Esophagus (tissue), 2 donors: ENCODE data around the gene KRTAP9-8. TPM values are rescaled to one million over a fixed set of nuclear protein-coding genes. Genes with fewer than 3 reads are reported as not detected.
"Not testable (repeated sequence)": the region's sequence is repeated elsewhere in the genome, so short reads cannot be mapped to it uniquely, and the experiment has no call there.

ENCODE experiments used
- H3K27ac ChIP-seq, 2 donors: one replicate each; pipeline ENCODE4 v1.5.1; 2013; ENCODE audit warnings: low read depth in 2 of 2, mild to moderate bottlenecking in 2 of 2, inconsistent platforms in 1 of 2, low read length in 1 of 2, moderate library complexity in 1 of 2
- H3K27me3 ChIP-seq, 2 donors: one replicate each; pipeline ENCODE4 v1.6.1; 2013; ENCODE audit warnings: low read length in 2 of 2, control low read depth in 1 of 2, mild to moderate bottlenecking in 1 of 2; ENCODE audit not compliant: insufficient read depth in 2 of 2, control insufficient read depth in 1 of 2
- H3K36me3 ChIP-seq, 2 donors: one replicate each; pipeline ENCODE4 v1.6.1; 2013; ENCODE audit warnings: low read length in 1 of 2; ENCODE audit not compliant: control insufficient read depth in 2 of 2, insufficient read depth in 2 of 2
- H3K4me1 ChIP-seq, 2 donors: one replicate each; pipeline ENCODE4 v1.6.1; 2013; ENCODE audit warnings: low read length in 1 of 2; ENCODE audit not compliant: control insufficient read depth in 2 of 2, insufficient read depth in 2 of 2
- H3K4me3 ChIP-seq, 2 donors: one replicate each; pipeline ENCODE4 v1.5.1; 2013; ENCODE audit warnings: low read length in 2 of 2, mild to moderate bottlenecking in 2 of 2, low read depth in 1 of 2, moderate library complexity in 1 of 2
- H3K9me3 ChIP-seq, 2 donors: one replicate each; pipeline ENCODE4 v1.6.1; 2013; ENCODE audit warnings: mild to moderate bottlenecking in 2 of 2, low read depth in 1 of 2, low read length in 1 of 2, moderate library complexity in 1 of 2; ENCODE audit not compliant: control insufficient read depth in 2 of 2, insufficient read depth in 1 of 2
- WGBS, 2 donors: extraction: QIAGEN DNeasy Blood & Tissue Kit; methylation state at CpG; one replicate each; pipeline ENCODE4 v1.1.7; 2013; 5-methylcytosine and 5-hydroxymethylcytosine counted together
- polyA plus RNA-seq, 2 donors: library from polyadenylated mRNA; stranded (reverse); fragments of 200-250 nt; gene quantifications; one replicate each; pipeline ENCODE4 v1.2.3, GENCODE V29; 2013
- donor health status: healthy with polysubstance abuse.
- donor health status: Bipolar disorder and iron deficiency.

Gene KRTAP9-8, protein sequence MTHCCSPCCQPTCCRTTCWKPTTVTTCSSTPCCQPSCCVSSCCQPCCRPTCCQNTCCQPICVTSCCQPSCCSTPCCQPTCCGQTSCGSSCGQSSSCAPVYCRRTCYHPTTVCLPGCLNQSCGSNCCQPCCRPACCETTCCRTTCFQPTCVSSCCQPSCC
- polyA plus RNA-seq, result not detected

DNA sequence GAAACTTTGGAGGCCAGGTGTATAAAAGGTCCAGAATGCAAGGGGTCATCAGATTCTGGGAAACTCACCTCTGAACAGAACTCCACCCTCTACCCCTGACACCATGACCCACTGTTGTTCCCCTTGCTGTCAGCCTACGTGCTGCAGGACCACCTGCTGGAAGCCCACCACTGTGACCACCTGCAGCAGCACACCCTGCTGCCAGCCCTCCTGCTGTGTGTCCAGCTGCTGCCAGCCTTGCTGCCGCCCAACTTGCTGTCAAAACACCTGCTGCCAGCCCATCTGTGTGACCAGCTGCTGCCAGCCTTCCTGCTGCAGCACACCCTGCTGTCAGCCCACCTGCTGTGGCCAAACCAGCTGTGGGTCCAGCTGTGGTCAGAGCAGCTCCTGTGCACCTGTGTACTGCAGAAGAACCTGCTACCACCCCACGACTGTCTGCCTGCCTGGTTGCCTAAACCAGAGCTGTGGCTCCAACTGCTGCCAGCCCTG lies at the start of gene KRTAP9-8:
KRTAP9-8 (plus strand) TSS at position 51 of the 489 bp plus-strand sequence; CDS start at position 104, 53 bp downstream.
- not testable (repeated sequence) for H3K4me1 ChIP-seq, H3K36me3 ChIP-seq, H3K9me3 ChIP-seq, H3K27ac ChIP-seq, H3K4me3 ChIP-seq, H3K27me3 ChIP-seq
- whole genome bisulfite sequencing, 2 donors, result 57 to 61% methylated on average over 3 of the region's 3 CpGs

DNA sequence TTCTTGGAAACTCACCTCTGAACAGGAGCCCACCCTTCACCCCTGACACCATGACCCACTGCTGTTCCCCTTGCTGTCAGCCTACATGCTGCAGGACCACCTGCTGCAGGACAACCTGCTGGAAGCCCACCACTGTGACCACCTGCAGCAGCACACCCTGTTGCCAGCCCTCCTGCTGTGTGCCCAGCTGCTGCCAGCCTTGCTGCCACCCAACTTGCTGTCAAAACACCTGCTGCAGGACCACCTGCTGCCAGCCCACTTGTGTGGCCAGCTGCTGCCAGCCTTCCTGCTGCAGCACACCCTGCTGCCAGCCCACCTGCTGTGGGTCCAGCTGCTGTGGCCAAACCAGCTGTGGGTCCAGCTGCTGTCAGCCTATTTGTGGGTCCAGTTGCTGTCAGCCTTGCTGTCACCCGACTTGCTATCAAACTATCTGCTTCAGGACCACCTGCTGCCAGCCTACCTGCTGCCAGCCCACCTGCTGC lies 47.9 kb upstream of the KRTAP9-8 start, which contains the start of gene KRTAP9-1:
KRTAP9-1 (plus strand) TSS at position 51 of the 482 bp plus-strand sequence; CDS start at position 51, 0 bp downstream.
- not testable (repeated sequence) for H3K36me3 ChIP-seq, H3K9me3 ChIP-seq, H3K27me3 ChIP-seq, H3K4me3 ChIP-seq, H3K27ac ChIP-seq, H3K4me1 ChIP-seq
- WGBS, 2 donors, result 59 to 80% methylated on average over 1 of the region's 1 CpG

DNA sequence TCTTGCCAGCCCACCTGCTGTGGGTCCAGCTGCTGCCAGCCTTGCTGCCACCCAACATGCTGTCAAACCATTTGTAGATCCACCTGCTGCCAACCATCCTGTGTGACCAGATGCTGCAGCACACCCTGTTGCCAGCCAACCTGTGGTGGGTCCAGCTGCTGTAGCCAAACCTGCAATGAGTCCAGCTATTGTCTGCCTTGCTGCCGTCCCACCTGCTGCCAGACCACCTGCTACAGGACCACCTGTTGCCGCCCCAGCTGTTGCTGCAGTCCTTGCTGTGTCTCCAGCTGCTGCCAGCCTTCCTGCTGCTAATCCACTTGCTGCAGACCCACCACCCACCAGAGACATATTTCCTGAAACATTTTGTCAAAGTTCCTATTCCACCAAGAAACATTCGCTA lies 47.5 kb upstream of the KRTAP9-8 start:
- H3K9me3 ChIP-seq, result no peaks in the 10 kb centered on the region
- H3K4me1 ChIP-seq, result no peaks in the 10 kb centered on the region
- no peak overlapping the region for H3K4me3 ChIP-seq
- H3K27ac ChIP-seq, result no peak overlapping the region
- 71 to 86% methylated on average over 3 of the region's 3 CpGs for WGBS, 2 donors
- H3K36me3 ChIP-seq, result no peaks in the 10 kb centered on the region
- no peaks in the 10 kb centered on the region for H3K27me3 ChIP-seq

DNA sequence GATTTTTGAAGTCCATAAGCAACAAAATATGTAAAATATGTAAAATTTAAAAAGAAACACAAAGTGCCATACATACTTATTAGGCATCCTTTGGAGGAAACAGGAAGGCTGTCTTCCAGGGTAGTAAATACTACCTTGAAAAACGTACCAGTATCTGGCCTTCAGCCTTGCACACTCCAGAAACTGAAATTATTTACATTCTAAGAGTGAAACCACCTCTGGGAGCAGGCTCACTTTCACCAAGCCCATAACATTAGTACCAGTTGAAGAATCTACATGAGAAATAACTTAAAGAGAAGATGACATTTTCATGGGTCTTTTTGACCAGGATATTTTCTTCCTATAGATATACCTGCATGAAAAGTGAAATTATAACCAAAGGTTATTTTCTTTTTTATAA lies 41.7 kb upstream of the KRTAP9-8 start:
- H3K27me3 ChIP-seq, result no peaks in the 10 kb centered on the region
- no peaks in the 10 kb centered on the region for H3K4me1 ChIP-seq
- H3K9me3 ChIP-seq, result no peaks in the 10 kb centered on the region
- no peaks in the 10 kb centered on the region for H3K36me3 ChIP-seq
- WGBS, 2 donors, result 34 to 51% methylated on average over 1 of the region's 1 CpG
- no peak overlapping the region for H3K4me3 ChIP-seq
- H3K27ac ChIP-seq, result no peak overlapping the region

DNA sequence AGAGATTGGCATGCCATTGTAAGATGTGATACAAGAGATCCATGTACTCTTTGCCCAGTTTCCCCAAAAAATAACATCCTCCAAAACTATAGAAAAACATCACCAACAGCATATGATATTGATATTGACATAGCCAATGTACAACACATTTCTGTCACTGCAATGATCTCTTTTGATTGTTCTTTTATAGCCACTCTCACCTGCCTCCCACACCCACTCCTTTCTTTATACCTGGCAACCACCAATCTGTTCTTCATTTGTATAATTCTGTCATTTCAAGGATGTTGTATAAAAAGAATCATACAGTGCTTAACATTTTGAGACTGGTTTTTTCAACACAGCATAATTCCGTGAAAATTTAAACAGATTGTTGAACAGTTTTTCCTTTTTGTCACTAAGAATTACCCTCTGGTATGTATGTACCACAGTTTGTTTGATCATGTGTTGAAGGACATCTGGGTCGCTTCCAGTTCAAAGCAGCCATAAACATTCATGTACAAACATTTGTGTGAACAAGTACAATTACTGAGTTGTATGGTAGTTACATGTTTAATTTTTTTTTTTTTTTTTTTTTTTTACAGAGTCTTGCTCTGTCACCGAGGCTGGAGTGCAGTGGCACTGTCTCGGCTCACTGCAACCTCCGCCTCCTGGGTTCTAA lies 38.2 kb upstream of the KRTAP9-8 start:
- Histone ChIP-seq H3K4me1 (no peaks in the 10 kb centered on the region), H3K4me3 (no peak overlapping the region), H3K27me3 (no peaks in the 10 kb centered on the region), H3K9me3 (no peaks in the 10 kb centered on the region), H3K27ac (no peak overlapping the region), H3K36me3 (no peaks in the 10 kb centered on the region)
- WGBS, 2 donors, result 57 to 62% methylated on average over 5 of the region's 5 CpGs

DNA sequence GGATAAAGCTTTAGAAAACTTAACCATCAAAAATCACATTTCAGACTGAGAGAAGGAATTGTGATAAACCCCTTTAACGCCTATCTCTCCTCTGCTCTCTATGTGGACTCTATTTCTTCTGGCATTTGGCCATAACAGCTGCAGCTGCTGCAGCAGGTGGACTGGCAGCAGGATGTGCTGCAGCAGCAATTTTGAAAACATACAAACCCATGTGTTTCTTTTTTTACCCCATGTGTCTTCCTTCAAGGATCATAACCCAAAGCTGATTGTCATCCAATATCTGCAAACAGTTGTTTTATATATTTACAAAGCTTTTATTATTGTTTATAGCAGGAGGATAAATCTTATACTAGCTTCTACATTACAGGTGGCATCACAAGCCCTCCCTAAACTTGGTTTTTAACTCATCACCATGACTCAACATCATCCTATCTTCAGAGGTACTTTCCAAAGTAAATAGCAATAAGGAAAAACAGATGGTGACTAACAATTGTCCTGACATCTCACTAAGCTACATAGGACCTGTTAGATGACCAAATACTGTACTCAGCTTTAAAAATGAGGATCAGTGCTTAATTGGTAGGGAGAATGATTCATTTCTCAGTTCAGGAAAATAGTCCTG lies 25.8 kb upstream of the KRTAP9-8 start:
- H3K36me3 ChIP-seq, result no peaks in the 10 kb centered on the region
- WGBS, 2 donors, result 32 to 36% methylated on average over 1 of the region's 1 CpG
- no peak overlapping the region for H3K4me3 ChIP-seq
- no peaks in the 10 kb centered on the region for H3K9me3 ChIP-seq
- peaks cover 0 to 6% of the 10 kb centered on the region in 2 donors for H3K4me1 ChIP-seq
- H3K27me3 ChIP-seq, result peaks cover 0 to 4% of the 10 kb centered on the region in 2 donors
- no peak overlapping the region for H3K27ac ChIP-seq

DNA sequence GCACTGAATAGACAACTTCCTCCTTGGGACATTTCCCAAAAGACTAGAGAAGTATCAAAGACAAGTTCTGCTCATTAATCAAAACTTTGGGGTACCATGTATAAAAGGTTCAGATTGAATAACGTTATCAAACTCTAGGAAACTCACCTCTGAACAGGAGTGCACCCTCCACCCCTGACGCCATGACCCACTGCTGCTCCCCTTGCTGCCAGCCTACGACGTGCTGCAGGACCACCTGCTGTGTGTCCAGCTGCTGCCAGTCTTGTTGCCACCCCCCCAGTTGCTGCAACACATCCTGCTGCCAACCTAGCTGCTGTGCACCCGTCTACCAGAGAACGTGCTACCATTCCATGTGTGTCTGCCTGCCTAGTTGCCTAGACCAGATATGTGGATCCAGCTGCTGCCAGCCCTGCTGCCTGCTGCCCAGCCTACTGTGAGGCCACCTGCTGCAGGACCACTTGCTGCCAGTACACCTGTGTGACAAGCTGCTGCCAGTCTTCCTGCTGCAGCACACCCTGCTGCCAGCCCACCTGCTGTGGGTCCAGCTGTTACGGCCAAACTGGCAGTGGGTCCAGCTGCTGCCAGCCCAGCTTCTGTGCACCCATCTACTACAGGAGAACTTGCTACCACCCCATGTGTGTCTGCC lies 25.2 kb upstream of the KRTAP9-8 start:
- H3K4me1 ChIP-seq, result peaks cover 0 to 6% of the 10 kb centered on the region in 2 donors
- WGBS, 2 donors, result 65 to 76% methylated on average over 7 of the region's 7 CpGs

DNA sequence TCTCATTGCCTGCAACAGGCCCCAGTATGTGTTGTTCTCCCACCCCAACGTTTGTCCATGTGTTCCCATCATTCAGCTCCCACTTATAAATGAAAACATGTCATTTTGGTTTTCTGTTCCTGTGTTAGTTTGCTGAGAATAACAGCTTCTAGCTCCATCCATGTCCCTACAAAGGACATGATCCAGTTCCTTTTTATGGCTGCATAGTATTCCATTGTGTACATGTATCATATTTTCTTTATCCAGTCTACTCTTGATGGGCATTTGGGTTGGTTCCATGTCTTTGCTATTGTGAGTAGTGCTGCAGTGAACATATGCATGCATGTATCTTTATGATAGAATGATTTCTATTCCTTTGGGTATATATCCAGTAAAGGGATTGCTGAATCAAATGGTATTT lies 22.1 kb upstream of the KRTAP9-8 start:
- Histone ChIP-seq H3K4me1 (peaks cover 0 to 6% of the 10 kb centered on the region in 2 donors), H3K4me3 (no peak overlapping the region), H3K27me3 (peaks cover 0 to 4% of the 10 kb centered on the region in 2 donors), H3K36me3 (no peaks in the 10 kb centered on the region), H3K9me3 (no peaks in the 10 kb centered on the region), H3K27ac (no peak overlapping the region)
- WGBS, 2 donors, result 70 to 84% methylated on average over 1 of the region's 1 CpG

More for the DNA sequence above, 25.2 kb upstream of the KRTAP9-8 start:
- H3K4me3 ChIP-seq, result no peak overlapping the region
- H3K9me3 ChIP-seq, result no peaks in the 10 kb centered on the region
- no peak overlapping the region for H3K27ac ChIP-seq
- H3K36me3 ChIP-seq, result no peaks in the 10 kb centered on the region
- peaks cover 0 to 4% of the 10 kb centered on the region in 2 donors for H3K27me3 ChIP-seq

DNA sequence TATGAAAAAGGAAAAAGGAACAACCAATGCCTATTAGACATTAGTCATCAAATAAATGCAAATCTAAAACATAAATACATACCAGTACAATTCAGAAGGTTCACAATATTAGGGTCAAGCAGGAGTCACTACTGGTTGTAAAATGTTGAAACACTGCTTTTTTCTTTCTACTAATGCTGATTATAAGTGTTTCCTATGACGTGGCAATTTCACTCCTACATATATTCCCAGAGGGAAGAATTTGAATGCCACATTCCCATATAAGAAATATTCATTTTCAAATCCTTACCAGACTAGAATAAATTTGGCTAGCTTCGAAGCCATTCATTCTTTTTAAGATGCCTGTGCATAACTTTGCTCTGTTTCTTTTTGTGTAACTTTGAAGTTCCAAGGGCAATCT lies 14.0 kb upstream of the KRTAP9-8 start:
- 60 to 61% methylated on average over 2 of the region's 2 CpGs for WGBS, 2 donors

More for the DNA sequence above, 14.0 kb upstream of the KRTAP9-8 start:
- Histone ChIP-seq H3K9me3 (no peaks in the 10 kb centered on the region), H3K4me3 (no peak overlapping the region), H3K27me3 (no peaks in the 10 kb centered on the region), H3K27ac (no peak overlapping the region), H3K4me1 (no peaks in the 10 kb centered on the region), H3K36me3 (no peaks in the 10 kb centered on the region)
